ENCODE results near the gene COL28A1.
A peak's percentile ranks its signal among the peaks of the same experiment; 100 is the strongest.

COL28A1 gene

DNA sequence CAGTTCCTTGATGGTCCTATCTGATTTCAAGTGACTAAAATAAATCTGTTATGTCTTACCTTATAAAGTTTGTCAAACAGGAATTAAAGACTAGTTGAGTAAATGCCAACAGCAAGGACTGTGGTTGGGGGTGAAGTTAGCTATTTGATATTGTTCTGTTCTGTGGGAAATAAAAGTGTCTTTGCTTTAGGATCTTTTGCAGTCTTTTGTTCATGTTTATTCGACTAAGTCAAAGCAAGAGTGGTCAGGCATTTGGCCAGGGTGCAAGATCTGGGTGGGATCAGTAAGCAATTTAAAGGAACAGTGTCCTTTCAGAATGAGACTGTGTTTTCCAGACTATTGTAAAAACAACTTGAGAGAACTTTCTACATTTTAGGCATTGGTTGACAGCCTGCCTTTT lies at the start of gene COL28A1:
COL28A1 (minus strand) TSS at position 183 of the 400 bp plus-strand sequence. CDS start 2,998 bp downstream, outside the sequence.
- DNase-seq (ENCODE audit: low read depth in 2 of 2, low spot score in 1 of 2), result no peak

DNA sequence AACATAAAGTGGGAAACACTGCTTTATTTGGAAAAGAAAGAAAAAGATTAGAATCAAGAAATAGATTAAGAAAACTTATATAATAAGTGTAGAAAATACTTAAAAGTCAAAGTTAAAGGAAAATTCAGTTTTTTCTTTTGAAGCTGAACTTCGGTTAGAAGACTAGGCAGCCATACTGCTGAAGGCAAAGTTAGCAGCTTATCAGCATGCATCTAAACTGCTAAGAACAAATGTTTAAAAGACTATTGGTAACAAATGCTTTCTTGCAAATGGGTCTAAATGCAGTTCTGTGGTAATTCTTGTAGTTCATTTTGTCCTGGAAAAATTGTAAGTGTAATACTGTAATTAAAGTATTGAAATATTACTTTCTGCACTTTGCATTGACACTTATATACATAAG lies 49.0 kb upstream of the COL28A1 start:
- no peak for DNase-seq (ENCODE audit: low read depth in 2 of 2, low spot score in 1 of 2)

DNA sequence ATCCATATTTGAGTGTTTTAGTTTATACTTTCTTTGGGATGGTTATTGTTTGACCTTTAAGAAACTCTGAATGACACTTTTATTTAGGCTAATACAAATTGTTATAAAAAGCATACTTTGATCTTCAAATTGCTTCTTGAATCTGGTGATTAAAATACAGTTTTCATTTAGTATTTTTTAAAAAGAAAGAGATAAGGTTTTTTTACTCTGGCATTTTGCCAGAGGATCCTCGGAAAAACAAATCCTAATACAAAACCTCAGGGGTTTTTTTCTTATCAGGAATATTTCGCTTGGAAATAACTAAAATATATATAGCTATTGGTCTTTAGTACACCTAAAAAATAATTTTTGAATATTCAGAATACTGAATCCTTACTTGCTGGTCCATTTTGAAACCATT lies 48.1 kb upstream of the COL28A1 start:
- no peak for DNase-seq (ENCODE audit: low read depth in 2 of 2, low spot score in 1 of 2)

DNA sequence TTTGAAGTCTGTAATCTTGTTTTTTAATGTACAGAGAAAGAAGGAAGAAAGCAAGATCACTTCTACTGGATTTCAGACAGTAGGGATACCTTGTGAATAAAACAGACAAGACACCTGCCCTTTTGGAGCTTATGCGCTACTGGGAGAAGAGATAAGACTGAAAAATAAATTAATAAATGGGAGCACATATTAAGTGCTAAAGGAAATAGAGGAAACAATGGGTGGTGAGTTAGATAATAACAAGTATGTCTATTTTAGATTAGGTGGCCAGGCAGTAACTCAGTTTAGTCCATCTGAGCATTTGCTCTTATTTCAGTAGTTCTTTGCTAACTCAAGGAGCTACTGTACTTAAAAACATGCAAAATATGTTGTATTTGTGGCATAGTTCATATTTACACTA lies 46.9 kb upstream of the COL28A1 start:
- no peak for DNase-seq (ENCODE audit: low read depth in 2 of 2, low spot score in 1 of 2)

DNA sequence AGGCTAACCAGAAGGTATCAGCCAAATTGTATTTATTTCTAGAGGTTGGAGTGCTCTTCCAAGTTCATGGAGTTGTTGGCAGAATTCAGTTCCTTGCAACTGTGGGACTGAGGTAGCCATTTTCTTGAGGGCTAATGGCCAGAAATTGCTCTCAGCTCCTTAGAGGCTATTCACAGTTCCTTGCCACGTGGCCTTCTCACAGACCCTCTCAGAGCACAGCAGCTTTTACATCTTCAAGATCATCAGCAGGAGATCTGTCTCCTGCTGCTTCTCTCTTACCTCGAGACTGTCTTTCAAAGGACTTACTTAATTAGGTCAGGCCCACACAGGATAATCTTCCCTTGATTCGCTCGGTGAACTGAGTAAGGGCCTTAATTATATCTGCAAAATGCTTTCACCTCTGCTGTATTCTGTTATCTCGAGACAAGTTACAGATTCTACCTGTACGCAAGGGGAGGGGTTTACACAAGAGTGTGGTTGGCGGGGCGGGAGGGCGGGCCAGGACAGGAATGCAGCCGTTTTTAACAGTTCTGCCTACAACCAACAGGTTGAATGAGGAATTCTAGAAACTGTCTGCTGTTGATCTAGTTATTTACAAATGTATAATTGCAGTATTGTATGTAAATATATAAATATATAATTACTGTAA lies 46.0 kb upstream of the COL28A1 start:
- DNase-seq (ENCODE audit: low read depth in 2 of 2, low spot score in 1 of 2), result no peak

DNA sequence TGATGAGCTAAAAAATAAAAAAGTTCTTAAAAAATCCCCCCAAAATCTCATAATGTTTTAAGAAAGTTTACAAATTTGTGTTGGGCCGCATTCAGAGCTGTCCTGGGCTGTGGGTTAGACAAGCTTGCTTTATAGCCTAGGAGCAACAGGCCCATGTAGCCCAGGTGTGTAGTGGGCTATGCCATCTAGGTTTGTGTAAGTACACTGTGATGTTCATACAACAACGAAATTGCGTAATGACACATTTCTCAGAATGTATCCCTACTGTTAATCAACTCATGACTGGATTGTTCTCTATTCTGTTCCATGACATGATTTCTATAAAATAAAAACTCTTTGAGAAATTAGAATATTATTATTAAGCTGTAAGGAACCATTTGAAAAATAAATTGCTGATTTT lies 44.0 kb upstream of the COL28A1 start:
- DNase-seq (ENCODE audit: low read depth in 2 of 2, low spot score in 1 of 2), result no peak

DNA sequence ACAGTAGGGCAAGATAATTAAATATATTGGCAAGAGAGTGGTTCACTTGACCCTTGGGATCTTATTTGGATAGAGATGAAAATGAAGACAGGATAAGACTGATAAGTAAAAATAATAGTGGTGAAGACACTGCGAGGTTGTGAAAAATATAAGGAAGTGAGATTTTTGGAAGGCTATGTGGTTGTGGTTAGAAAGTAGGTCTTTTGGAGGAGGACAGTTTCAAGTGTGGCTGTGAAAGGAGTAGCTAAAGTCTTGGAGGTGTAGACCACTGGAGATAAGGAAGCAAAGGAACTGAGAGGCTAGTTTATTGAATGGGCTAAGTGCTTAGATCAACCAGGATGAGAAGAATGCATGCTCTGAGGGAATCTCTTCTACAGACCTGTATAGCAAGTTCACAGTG lies 42.2 kb upstream of the COL28A1 start:
- DNase-seq (ENCODE audit: low read depth in 2 of 2, low spot score in 1 of 2), result no peak

DNA sequence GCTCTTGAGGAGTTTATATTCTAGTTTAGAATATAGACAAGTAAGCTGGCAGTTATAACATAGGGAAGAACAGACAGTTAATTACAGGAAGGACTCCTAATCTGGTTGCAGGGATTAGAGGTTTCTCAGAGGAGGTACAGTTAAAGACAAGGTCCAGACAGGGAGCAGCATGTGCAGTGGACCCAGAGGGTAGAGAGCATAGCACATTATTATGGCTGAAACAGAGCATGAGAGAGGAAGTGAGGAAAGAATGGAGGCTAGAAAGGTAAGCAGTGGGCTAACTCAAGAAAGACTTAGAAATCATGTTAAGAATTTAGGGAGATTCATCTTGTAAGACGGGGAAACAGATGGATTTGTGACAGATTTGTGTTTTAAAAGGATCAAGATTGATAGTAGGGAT lies 40.7 kb upstream of the COL28A1 start:
- no peak for DNase-seq (ENCODE audit: low read depth in 2 of 2, low spot score in 1 of 2)

DNA sequence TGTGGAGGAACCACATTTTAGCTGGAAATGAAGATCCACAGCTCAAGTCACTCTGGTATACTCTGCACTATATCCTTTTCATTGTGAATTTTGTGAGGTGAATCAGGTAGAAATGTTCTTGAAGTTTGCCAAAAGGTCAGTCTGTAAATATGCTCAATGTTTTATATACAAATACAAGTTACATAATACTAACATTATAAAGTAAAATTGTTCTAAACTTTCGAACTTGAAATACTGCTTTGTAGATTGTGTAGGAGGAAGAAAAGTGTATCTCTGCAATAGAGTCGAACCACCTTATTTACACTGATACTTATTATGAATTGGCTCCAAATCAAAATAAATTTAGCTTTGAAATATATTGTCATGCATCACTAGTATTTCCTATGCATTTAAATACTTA lies 38.0 kb upstream of the COL28A1 start:
- DNase-seq (ENCODE audit: low read depth in 2 of 2, low spot score in 1 of 2), result no peak

DNA sequence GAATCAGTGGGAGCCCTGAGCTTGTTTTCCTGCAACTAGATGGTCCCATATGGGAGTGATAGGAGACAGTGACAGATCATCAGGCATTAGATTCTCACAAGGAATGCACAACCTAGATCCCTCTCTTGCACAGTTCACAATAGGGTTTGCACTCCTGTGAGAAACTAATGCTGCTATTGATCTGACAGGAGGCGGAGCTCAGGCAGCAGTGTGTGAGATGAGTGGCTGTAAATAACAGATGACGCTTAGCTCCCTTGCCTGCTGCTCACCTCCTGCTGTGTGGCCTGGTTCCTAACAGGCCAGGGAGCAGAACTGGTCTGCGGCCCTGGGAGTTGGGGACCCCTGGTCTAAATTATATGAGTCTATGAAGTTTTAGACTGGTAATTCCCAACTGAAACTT lies 34.9 kb upstream of the COL28A1 start:
- DNase-seq (ENCODE audit: low read depth in 2 of 2, low spot score in 1 of 2), result no peak

DNA sequence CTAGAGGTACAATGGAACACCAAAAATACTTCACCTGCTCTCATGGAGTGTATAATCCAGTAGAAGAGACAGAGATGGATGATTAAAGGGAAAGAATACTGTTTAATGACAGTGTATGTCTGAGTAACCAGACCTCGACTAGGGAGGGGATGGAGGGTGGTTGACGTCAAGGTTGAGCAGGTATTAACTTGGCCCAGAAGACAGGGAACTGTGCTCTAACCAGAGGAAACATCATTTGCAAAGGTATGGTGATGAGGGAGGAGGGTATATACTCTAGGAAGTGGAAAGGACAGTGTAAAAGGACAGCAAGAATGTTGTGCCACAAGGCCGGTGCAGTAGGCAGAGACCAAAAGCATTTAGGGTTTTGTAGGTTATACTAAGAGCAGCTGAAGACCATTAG lies 33.9 kb upstream of the COL28A1 start:
- no peak for DNase-seq (ENCODE audit: low read depth in 2 of 2, low spot score in 1 of 2)

DNA sequence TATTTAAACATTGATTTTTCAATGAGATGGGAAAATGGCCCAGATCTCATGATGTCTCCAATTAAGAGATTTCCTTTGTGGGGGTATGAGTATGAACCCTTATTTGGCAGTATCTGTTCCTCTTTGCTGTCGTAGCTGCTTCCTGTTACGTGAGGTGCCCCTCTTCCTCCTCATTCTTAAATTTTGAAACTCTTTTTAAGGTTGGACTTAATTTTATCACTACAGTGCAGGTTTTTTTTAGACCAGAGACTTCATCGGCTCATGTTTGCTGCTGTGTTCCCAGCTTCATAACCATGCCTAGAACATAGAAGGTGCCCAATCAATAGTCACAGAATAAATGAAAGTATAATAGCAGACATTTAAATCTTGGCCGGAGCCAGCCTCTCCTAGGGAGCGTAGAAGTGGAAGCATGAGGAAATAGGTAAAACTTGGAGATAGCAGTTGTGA lies 33.4 kb upstream of the COL28A1 start:
- DNase-seq (ENCODE audit: low read depth in 2 of 2, low spot score in 1 of 2), result no peak

DNA sequence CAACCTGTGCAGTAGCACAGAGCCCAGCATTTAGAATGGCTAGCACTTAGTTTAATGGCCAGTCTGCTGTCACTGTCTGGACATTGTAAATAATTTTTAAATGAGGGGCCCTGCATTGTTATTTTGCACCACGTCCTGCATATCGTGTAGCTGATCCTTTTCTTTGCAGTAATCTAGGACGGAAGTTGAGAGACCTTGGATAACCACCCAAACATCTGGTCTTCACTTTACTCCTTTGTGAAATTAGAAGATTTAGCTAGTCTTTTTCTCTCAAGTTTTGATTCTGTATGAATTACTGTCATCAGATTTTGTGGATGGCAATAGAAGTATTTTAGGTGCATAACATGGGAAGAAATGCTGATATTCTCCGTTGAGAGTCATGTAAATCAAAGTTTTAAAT lies 32.9 kb upstream of the COL28A1 start:
- no peak for DNase-seq (ENCODE audit: low read depth in 2 of 2, low spot score in 1 of 2)

DNA sequence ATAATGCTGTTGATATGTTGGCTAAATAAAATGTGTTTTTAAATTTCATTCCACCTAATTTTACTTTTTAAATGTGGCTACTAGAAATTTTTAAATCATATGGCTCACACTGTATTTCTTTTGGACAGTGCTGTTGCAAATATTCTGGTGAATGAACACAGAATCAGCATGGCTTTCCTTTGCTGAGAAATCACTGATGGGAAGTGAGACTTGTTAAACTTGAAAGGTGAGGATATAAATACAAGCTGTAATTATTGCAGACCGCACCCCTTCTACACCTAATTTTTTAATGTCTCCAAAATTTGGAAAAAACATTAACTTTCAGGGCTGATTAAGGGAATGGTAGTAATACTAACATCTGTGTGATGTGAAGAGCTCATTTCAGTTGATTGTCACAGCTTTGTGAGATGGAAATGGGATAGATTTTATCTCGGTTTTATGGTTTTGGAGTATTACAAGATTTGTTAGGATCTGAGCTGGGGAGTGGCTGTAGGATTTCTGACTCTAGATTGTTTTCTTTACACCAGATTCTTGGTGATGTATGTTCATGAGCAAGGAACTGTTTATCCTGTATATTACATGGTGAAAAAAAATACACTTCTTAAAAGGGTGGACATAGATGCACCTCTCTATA lies 32.3 kb upstream of the COL28A1 start:
- DNase-seq (ENCODE audit: low read depth in 2 of 2, low spot score in 1 of 2), result no peak

DNA sequence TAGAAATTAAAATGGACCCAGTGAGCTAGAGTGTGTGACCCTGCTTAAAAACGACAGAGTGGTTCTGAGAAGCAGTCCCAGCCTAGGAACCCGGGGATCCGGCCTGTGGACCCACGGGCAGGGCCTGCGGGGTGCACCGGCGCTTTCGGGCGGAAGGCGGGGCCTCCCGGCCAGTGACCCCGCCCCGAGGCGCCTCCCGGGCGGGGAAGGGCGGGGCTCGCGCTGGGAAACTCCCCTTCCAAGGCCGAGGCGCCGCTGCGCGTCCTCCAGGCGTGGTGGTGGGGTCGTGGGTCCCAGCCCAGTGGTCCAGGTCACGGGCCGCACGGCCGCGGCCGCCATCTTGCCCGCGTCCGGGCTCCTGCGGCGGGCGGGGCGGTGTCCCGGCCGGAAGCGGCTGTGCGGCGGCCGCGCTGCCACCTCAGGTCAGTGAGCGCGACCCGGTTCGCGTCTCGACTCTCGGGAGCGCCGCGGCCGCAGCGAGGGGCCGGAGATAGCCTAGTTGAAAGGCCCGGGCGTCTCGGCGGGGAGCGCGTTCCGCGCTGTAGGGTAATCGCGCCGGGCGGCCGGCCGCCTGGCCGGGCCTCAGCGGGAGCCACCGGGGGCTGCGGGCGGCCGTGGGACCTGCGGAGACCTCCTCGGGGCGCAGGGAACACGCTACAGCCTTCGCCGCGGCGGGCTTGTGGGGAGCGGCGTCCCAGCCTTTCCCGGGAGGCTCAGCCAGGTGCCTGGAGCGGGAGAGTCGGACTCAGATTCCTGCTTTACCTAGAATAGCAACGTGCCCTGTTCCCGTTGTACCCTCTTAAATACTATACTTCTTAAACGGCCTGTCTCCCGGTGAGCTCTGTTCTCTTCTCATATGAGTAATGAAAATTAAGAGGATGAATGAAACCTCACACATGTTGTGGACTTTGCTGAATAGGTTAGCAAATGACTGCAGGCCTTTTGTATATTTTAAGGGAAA lies 31.3 kb upstream of the COL28A1 start, which contains the start of gene MIOS:
MIOS (plus strand) TSS at position 234 of the 961 bp plus-strand sequence. CDS start 5,592 bp downstream, outside the sequence.
- peak; percentile 46 to 74 for DNase-seq (ENCODE audit: low read depth in 2 of 2, low spot score in 1 of 2)

DNA sequence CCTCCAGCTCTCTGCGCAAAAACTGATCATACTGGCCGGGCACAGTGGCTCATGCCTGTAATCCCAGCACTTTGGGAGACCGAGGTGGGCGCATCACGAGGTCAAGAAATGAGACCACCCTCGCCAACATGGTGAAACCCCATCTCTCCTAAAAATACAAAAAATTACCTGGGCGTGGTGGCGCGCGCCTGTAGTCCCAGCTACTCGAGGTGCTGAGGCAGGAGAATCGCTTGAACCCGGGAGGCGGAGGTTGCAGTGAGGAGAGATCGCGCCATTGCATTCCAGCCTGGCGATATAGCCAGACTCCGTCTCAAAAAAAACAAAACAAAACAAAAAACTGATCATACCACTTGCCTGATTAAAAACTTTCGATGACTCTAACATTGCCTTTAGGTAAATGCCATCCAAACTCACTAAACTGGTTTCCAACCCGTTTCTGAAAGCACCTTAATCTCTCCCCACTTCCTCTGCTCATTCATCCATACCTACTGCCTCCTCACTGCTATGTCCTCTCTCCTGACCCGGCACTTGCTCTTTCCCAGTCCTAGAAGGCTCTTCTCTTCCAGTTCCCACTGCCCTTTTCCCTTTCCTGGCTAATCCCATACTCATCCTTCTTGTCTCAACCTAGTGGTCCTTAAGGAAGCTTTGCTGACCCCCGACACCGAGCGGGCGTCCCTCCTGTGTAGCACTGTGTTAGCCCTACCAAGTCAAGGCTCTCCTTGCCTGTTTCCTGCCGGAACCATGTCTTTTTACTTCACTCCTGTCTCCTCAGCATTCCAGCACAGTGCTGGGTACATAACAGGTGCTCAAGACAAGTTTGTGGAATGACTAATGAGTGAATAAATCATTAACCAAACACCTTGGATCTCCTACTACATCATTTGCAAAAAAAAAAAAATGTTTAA lies 30.3 kb upstream of the COL28A1 start:
- no peak for DNase-seq (ENCODE audit: low read depth in 2 of 2, low spot score in 1 of 2)

DNA sequence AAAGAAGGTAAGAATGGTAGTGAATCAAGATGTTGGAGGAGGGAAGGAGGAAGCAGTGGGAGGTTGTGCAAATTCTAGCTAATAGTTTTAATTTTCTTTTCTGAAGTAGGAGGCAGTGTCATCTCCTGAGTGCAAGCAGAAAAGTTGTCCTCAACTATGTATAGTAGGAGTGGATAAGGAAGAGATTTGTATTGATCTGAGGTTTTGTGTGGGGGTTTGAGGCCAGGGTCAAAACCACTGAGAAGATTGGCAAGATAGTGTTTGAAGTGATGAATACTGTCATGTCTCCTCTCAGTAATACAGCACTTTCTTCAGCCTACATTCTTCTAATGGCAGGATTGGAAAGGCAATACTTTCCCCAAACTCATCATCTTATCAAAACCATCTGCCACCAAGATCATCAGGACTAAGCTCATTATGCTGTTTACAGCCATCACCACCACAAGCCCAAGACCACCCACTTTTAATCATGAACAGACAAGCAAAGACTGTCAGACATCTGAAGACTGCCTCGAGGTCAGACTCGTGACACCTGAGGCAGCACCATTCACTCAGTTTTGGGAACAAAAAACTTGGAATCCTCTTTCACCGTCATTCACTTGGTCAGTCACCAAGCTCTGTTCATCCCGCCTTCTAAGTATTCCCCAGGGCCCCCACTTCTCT lies 29.5 kb upstream of the COL28A1 start:
- no peak for DNase-seq (ENCODE audit: low read depth in 2 of 2, low spot score in 1 of 2)

DNA sequence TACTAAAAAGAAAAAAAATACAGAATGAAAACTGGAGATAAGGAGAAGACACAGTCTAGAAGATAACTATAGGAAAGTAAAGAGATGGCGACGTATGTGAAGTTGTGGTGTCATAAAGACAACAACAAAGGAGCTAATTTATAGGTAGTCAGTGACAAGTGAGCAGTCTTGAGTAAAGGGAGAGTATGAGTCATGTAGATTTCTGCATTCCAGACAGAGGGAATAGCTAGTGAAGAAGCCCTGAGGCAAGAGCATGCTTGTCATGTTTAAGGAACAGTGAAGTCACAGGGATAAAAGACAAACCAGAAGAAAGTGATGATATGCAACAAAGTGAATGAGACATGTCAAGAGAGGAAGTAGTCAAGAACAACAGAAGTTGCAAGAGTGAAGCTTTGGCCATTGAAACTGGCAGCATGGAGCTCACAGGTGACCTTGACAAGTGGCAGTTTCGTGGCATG lies 28.7 kb upstream of the COL28A1 start:
- no peak for DNase-seq (ENCODE audit: low read depth in 2 of 2, low spot score in 1 of 2)

DNA sequence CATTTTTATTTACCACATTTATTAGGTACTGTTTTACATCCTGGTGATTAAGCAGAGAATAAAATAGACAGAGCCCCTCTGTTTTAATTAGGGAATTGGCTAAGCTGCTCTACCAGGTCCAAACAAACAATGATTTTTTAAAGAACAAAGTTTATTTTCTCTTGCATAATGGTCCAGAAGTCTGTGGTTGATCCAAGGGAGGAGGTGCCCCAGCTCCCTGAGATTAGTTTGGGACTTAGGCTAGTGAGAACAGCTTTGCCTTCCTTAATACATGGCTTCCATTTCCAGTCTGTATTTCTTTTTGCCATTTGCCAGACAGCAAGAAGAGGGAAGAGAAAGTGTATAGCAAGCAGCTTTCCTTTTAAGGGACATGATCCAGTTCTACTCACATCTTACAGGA lies 28.1 kb upstream of the COL28A1 start:
- DNase-seq (ENCODE audit: low read depth in 2 of 2, low spot score in 1 of 2), result no peak

DNA sequence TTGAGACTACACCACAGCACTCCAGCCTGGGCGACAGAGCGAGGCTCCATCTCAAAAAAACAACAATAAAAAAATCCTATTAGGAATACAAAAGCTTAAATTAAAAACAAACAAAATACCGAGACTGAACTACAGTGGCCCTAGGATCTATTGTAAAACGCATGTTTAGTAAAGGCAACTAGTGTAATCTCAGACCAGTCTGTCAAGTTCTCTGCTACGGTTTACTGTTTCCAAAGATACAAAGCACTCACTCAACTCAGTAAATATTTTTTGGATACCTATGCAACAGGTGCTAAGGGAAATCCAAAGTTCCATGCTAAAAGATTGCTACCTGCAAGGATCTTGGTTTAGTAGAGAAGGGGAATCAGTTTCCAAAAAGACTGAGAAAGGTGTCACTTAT lies 27.6 kb upstream of the COL28A1 start:
- DNase-seq (ENCODE audit: low read depth in 2 of 2, low spot score in 1 of 2), result no peak

Data from stimulated activated CD8-positive, alpha-beta memory T cell treated with anti-CD3 and anti-CD28 coated beads, Interleukin-4, amount 100 ng/mL, for 4 hours (primary cell).